PC-9 (cell line): ENCODE measurements around the gene KDM1A. TPM values are rescaled to one million over a fixed set of nuclear protein-coding genes. Genes with fewer than 3 reads are reported as not detected.
A peak's percentile ranks its signal among the peaks of the same experiment; 100 is the strongest.

Source experiments
- BruUV-seq: library from RNA; stranded (reverse); fragments of 400-500 nt; replicated peaks from 2 replicates; lab custom pipeline; 2021; lab: Mats Ljungman, UMichigan
- CTCF ChIA-PET: fragments of 300-600 bp; sonication (Branson Sonifier 250); formaldehyde crosslinking; loops from one replicate; lab custom pipeline; 2022; ENCODE audit warnings: antibody characterized with exemption; lab: Charles Lee
- POLR2A ChIA-PET: fragments of 300-600 bp; sonication (Branson Sonifier 250); formaldehyde crosslinking; loops from one replicate; lab custom pipeline; 2022; ENCODE audit warnings: antibody characterized with exemption; ENCODE audit not compliant: unreplicated experiment; lab: Charles Lee
- DNase-seq, 2 experiments: peaks; one replicate each; pipeline versions ENCODE4 v3.0.0 to v3.0.0-alpha.2; 2015 to 2022; ENCODE audit warnings: mixed read lengths in 1 of 2
- H2AFZ ChIP-seq: fragments of 200-600 bp; sonication (generic); 2 replicates; pipeline ENCODE4 v1.8.1; 2017; ENCODE audit warnings: antibody characterized with exemption
- H3F3A ChIP-seq: fragments of 200-600 bp; sonication (generic); 2 replicates; pipeline ENCODE4 v1.8.1; 2017; ENCODE audit warnings: antibody characterized with exemption, mild to moderate bottlenecking, low read depth; ENCODE audit not compliant: insufficient read depth
- H3K27ac ChIP-seq: fragments of 200-600 bp; sonication (generic); 2 replicates; pipeline ENCODE4 v1.6.1; 2016; ENCODE audit warnings: mixed run types
- H3K27me3 ChIP-seq: fragments of 200-600 bp; sonication (generic); 2 replicates; pipeline ENCODE4 v1.6.1; 2016; ENCODE audit warnings: low read depth, mixed run types; ENCODE audit not compliant: insufficient read depth
- H3K36me3 ChIP-seq: fragments of 200-600 bp; sonication (generic); 2 replicates; pipeline ENCODE4 v1.6.1; 2016; ENCODE audit warnings: low read depth, mixed run types
- H3K4me1 ChIP-seq: fragments of 200-600 bp; sonication (generic); replicated peaks from 2 replicates; pipeline ENCODE4 v1.6.1; 2016; ENCODE audit warnings: mixed run types; ENCODE audit not compliant: insufficient read depth
- H3K4me2 ChIP-seq: fragments of 200-600 bp; sonication (generic); 2 replicates; pipeline ENCODE4 v1.6.1; 2017; ENCODE audit warnings: mixed run types
- H3K4me3 ChIP-seq: fragments of 200-600 bp; sonication (generic); 2 replicates; pipeline ENCODE4 v1.6.1; 2016; ENCODE audit warnings: mixed run types
- H3K79me2 ChIP-seq: fragments of 200-600 bp; sonication (generic); 2 replicates; pipeline ENCODE4 v1.6.1; 2017; ENCODE audit warnings: low read depth, mixed run types
- H3K9me2 ChIP-seq: fragments of 200-600 bp; sonication (generic); 2 replicates; pipeline ENCODE4 v1.8.1; 2017; ENCODE audit warnings: mild to moderate bottlenecking; ENCODE audit not compliant: insufficient read depth
- H3K9me3 ChIP-seq: fragments of 200-600 bp; sonication (generic); 2 replicates; pipeline ENCODE4 v1.8.1; 2016; ENCODE audit warnings: low read depth; ENCODE audit not compliant: insufficient read depth
- H4K20me1 ChIP-seq: fragments of 200-600 bp; sonication (generic); 2 replicates; pipeline ENCODE4 v1.8.1; 2017; ENCODE audit not compliant: insufficient read depth
- CTCF ChIP-seq: fragments of 200-600 bp; sonication (generic); conservative IDR thresholded peaks from 2 replicates; pipeline ENCODE4 v1.6.1; 2017; ENCODE audit warnings: mixed run types, antibody characterized with exemption, mild to moderate bottlenecking, moderate library complexity
- EZH2 ChIP-seq: fragments of 200-600 bp; sonication (generic); IDR thresholded peaks from 2 replicates; pipeline ENCODE4 v1.8.0; 2017; ENCODE audit warnings: antibody characterized with exemption, low read depth
- intact Hi-C: fragments of 100-400 bp; cut with micrococcal nuclease; formaldehyde crosslinking; loops from one replicate; pipeline ENCODE4 v1.10.0; 2022; ENCODE audit not compliant: unreplicated experiment
- total RNA-seq: library from RNA; stranded (reverse); gene quantifications from 2 replicates; pipeline ENCODE4 v1.2.3, GENCODE V29; 2021

Gene KDM1A
- total RNA-seq, 1 experiment from 2014 or later: 213 TPM

- TF ChIP-seq CTCF (no peak), EZH2 (no peak)
- no peaks in the 10 kb centered on the region for H3K9me2 ChIP-seq
- CTCF ChIA-PET: no interaction called here
- H3K36me3 ChIP-seq: peaks cover 24% of the 10 kb centered on the region
- peak overlapping the region; percentile 34 for H3K27ac ChIP-seq
- BruUV-seq: no TSS peak
- DNase-seq: no peak
- no peak overlapping the region for H3K4me3 ChIP-seq
- no peak overlapping the region for H3K4me2 ChIP-seq
- POLR2A ChIA-PET: interaction anchor here (0.7 kb wide), 1 partner anchor 1099 kb away, joined by 4 read pairs; no protein-coding TSS in a partner anchor
- intact Hi-C loops: no loop called here
- no peaks in the 10 kb centered on the region for H3K27me3 ChIP-seq
- H3K9me3 ChIP-seq: no peaks in the 10 kb centered on the region
- peaks cover 54% of the 10 kb centered on the region for H4K20me1 ChIP-seq
- no peak overlapping the region for H2AFZ ChIP-seq
- H3K4me1 ChIP-seq: peaks cover 6% of the 10 kb centered on the region; the same call in 1 of the 2 replicates
- peaks cover 74% of the 10 kb centered on the region for H3F3A ChIP-seq
- H3K79me2 ChIP-seq: peaks cover 97% of the 10 kb centered on the region
Observed at GRCh38 chr1:23051290-23051909, 32.1 kb downstream of the KDM1A start.

- Histone ChIP-seq H2AFZ (no peak overlapping the region), H3K79me2 (peaks cover 97% of the 10 kb centered on the region), H3K36me3 (peaks cover 47% of the 10 kb centered on the region), H3K4me2 (no peak overlapping the region), H3K9me3 (no peaks in the 10 kb centered on the region), H3K4me3 (no peak overlapping the region), H3K4me1 (no peaks in the 10 kb centered on the region), H3K9me2 (no peaks in the 10 kb centered on the region), H3K27me3 (no peaks in the 10 kb centered on the region), H3F3A (peaks cover 85% of the 10 kb centered on the region), H3K27ac (0 out of 2 replicates have a peak overlapping the region, but pooled peaks have one; percentile 6), H4K20me1 (peaks cover 20% of the 10 kb centered on the region)
- DNase-seq: no peak
- BruUV-seq: no TSS peak
- ChIA-PET POLR2A (no interaction called here), CTCF (interaction anchor here (0.5 to 1.5 kb wide), 6 partner anchors 8 to 834 kb away, joined by 3 to 7 read pairs (median 4); no protein-coding TSS in a partner anchor)
- intact Hi-C loops: no loop called here
- no peak for TF ChIP-seq CTCF
- no peak for TF ChIP-seq EZH2
Observed at GRCh38 chr1:23057301-23057700, 38.0 kb downstream of the KDM1A start.

DNA sequence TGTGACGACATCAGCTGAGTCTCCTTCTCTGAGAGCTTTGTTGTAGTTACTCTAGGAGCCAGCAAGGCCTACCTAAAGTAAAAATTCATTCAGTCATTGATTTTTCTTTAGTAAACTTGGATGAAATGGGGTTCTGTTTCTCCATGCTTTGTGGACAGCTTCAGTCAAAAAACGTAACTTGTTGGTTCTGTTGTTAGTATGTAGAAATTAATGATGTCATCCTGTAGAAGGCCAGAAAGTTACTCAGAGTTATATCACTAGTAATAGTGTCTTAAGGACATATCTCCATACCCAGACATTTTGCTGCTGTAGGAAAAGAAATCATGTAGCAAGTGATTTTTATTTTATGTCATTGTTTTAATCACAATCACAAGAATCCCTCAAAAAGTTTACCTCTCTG is 43.0 kb downstream of the KDM1A start:
- peaks cover 72% of the 10 kb centered on the region for H3F3A ChIP-seq
- H4K20me1 ChIP-seq: peaks cover 26% of the 10 kb centered on the region
- H3K9me2 ChIP-seq: no peaks in the 10 kb centered on the region
- H3K79me2 ChIP-seq: peaks cover 92% of the 10 kb centered on the region
- no peak for DNase-seq
- no peaks in the 10 kb centered on the region for H3K27me3 ChIP-seq
- H3K4me1 ChIP-seq: no peaks in the 10 kb centered on the region
- peaks cover 37% of the 10 kb centered on the region for H3K36me3 ChIP-seq
- no peak overlapping the region for H2AFZ ChIP-seq
- TF ChIP-seq CTCF (no peak), EZH2 (no peak)
- no TSS peak for BruUV-seq
- POLR2A ChIA-PET: no interaction called here
- no peaks in the 10 kb centered on the region for H3K9me3 ChIP-seq
- peak overlapping the region; percentile 29; the same call in 1 of the 2 replicates for H3K27ac ChIP-seq
- no peak overlapping the region for H3K4me3 ChIP-seq
- intact Hi-C loops: no loop called here
- CTCF ChIA-PET: interaction anchor here (0.7 kb wide), 1 partner anchor 111 kb away, joined by 3 read pairs; no protein-coding TSS in a partner anchor
- no peak overlapping the region for H3K4me2 ChIP-seq
